K562 (cell line): ENCODE results near the gene NDUFA7. TPM values are rescaled to one million over a fixed set of nuclear protein-coding genes. Genes with fewer than 3 reads are reported as not detected.

Source experiments
- ARID1B ChIP-seq: fragments of 450-650 bp; IDR thresholded peaks from 2 replicates; pipeline ENCODE4 v1.6.1; 2016; ENCODE audit warnings: antibody characterized with exemption, mild to moderate bottlenecking, inconsistent platforms
- ELF4 ChIP-seq: fragments of 450-650 bp; formaldehyde crosslinking; IDR thresholded peaks from 2 replicates; pipeline ENCODE4 v1.4.0; 2022; ENCODE audit warnings: missing genetic modification characterization
- HDGF ChIP-seq: fragments of 450-650 bp; IDR thresholded peaks from 2 replicates; pipeline ENCODE4 v1.6.1; 2016
- IFI16 ChIP-seq: fragments of 250-450 bp; sonication (Bioruptor Pico); IDR thresholded peaks from 2 replicates; pipeline ENCODE4 v2.1.2; 2022; ENCODE audit warnings: mild to moderate bottlenecking, inconsistent platforms
- KAT2B ChIP-seq: IDR thresholded peaks from one replicate; pipeline ENCODE4 v1.6.1; 2012; ENCODE audit warnings: low read depth, mild to moderate bottlenecking, control low read depth, inconsistent platforms, low read length, moderate library complexity
- KAT7 ChIP-seq: sonication (generic); formaldehyde crosslinking; IDR thresholded peaks from 2 replicates; pipeline ENCODE4 v1.8.0; 2022; ENCODE audit warnings: missing genetic modification reagents, mild to moderate bottlenecking, borderline replicate concordance
- MTA2 ChIP-seq: fragments of 450-650 bp; IDR thresholded peaks from 2 replicates; pipeline ENCODE4 v1.6.1; 2016; ENCODE audit warnings: low read depth
- NBN ChIP-seq: fragments of 450-650 bp; IDR thresholded peaks from 2 replicates; pipeline ENCODE4 v1.6.1; 2016; ENCODE audit warnings: low read depth, mild to moderate bottlenecking
- NELFE ChIP-seq: IDR thresholded peaks from 2 replicates; pipeline ENCODE4 v1.6.1; 2011; ENCODE audit warnings: mild to moderate bottlenecking; ENCODE audit not compliant: insufficient read depth, insufficient read length
- PCBP2 ChIP-seq: fragments of 200-400 bp; formaldehyde crosslinking; IDR thresholded peaks from 2 replicates; pipeline ENCODE4 v1.6.1; 2018; ENCODE audit warnings: low read length, low read depth, mild to moderate bottlenecking, moderate library complexity; ENCODE audit not compliant: poor library complexity, severe bottlenecking
- PHB ChIP-seq: fragments of 250-450 bp; sonication (Bioruptor Pico); IDR thresholded peaks from 2 replicates; pipeline ENCODE4 v1.5.0; 2021
- RBM39 ChIP-seq: fragments of 200-400 bp; formaldehyde crosslinking; optimal IDR thresholded peaks from 2 replicates; pipeline ENCODE3; 2018; ENCODE audit warnings: low read depth, low read length
- RUNX1 ChIP-seq: sonication (generic); IDR thresholded peaks from 2 replicates; pipeline ENCODE4 v1.6.1; 2016; ENCODE audit warnings: antibody characterized with exemption, low read depth
- SNIP1 ChIP-seq: fragments of 450-650 bp; IDR thresholded peaks from 2 replicates; pipeline ENCODE4 v1.7.1; 2017; ENCODE audit warnings: low read depth, mild to moderate bottlenecking
- ZBED1 ChIP-seq: IDR thresholded peaks from 2 replicates; pipeline ENCODE4 v1.6.1; 2014
- ZNF431 ChIP-seq: sonication (generic); formaldehyde crosslinking; IDR thresholded peaks from 2 replicates; pipeline ENCODE4 v1.8.0; 2022; ENCODE audit warnings: mild to moderate bottlenecking, missing genetic modification reagents
- ZNF445 ChIP-seq: fragments of 250-450 bp; sonication (Bioruptor Pico); IDR thresholded peaks from 2 replicates; pipeline ENCODE4 v1.4.0; 2020; ENCODE audit warnings: low read depth, mild to moderate bottlenecking, moderate library complexity
- ZNF717 ChIP-seq: fragments of 250-450 bp; sonication (Bioruptor Pico); IDR thresholded peaks from 2 replicates; pipeline ENCODE4 v1.5.0; 2021
- ZNF79 ChIP-seq: fragments of 250-450 bp; sonication (Bioruptor Pico); IDR thresholded peaks from 2 replicates; pipeline ENCODE4 v1.4.0; 2020; ENCODE audit warnings: low read depth, mild to moderate bottlenecking, moderate library complexity
- ZNF830 ChIP-seq: fragments of 250-450 bp; sonication (Bioruptor Pico); IDR thresholded peaks from 2 replicates; pipeline ENCODE4 v1.5.0; 2021; ENCODE audit warnings: mild to moderate bottlenecking
- polyA plus RNA-seq, 8 experiments: library from polyadenylated mRNA; depleted of rRNA in 4 of 8; stranded (reverse) in 5 of 8; unstranded in 3 of 8; fragments of >200 nt; fragmentation: Nextera tagmentation in 2 of 8; fragmentation: Illumina TruSeq in 1 of 8; extraction: Ambion mirVana in 2 of 8; extraction: Trizol in 1 of 8; gene quantifications; 2 replicates each; pipeline versions ENCODE4 v1.2.1 to v1.2.3, GENCODE V29; 2011 to 2014; ENCODE audit warnings: inconsistent platforms in 1 of 8, missing spikeins in 1 of 8
- total RNA-seq, 7 experiments: library from RNA; depleted of rRNA in 6 of 7; stranded (reverse); fragments of >200 nt in 6 of 7; fragmentation: Illumina TruSeq in 2 of 7; extraction: Trizol in 2 of 7; gene quantifications; 2 replicates each; pipeline versions ENCODE4 v1.2.1 to v1.2.3, GENCODE V29; 2011 to 2021; ENCODE audit warnings: low replicate concordance in 1 of 7
- TF ChIP-seq, protein P1 (sequence below), 2 experiments: fragments of 450-650 bp; IDR thresholded peaks; 2 replicates each; pipeline ENCODE4 v1.6.1; 2016
- TF ChIP-seq, protein P2 (sequence below): fragments of 250-450 bp; sonication (Bioruptor Pico); IDR thresholded peaks from 2 replicates; pipeline ENCODE4 v1.4.0; 2020; ENCODE audit warnings: borderline replicate concordance
- TF ChIP-seq, protein P3 (sequence below): sonication (generic); formaldehyde crosslinking; IDR thresholded peaks from 2 replicates; pipeline ENCODE4 v1.8.1; 2023; ENCODE audit warnings: mild to moderate bottlenecking, missing genetic modification reagents
- TF ChIP-seq, protein P4 (sequence below): fragments of 250-450 bp; sonication (Bioruptor Pico); IDR thresholded peaks from 2 replicates; pipeline ENCODE4 v1.5.0; 2022; ENCODE audit warnings: mild to moderate bottlenecking

NDUFA7 gene
- total and polyA plus RNA-seq, 9 of the 15 experiments (the other 6 are each of a cell fraction or from before 2014, with no cell fraction given): 70.8 to 348 (median 142) TPM

DNA sequence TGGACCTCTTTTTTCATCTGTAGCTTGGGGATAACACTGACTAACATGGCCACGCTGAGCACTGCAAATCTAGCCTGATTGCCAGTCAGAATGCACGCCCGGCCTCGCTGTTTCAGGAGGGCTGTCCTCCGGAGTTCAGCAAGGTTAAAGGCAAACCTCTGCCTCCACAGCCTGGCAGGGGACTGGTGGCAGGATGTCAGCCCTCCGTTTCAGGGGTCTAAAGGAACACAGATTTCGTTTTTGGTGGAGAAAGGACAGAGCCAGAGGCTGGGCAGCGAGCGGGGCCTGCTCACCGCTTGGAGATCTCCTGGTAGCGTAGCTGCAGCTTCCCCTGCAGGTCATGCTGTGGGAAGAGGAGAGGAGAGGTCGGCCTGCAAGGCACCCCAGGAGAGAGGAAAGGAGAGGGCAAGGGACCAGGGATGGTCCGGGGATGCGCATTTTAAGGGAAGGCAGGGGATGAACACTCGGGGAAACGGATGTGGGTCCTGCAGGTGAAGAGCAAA lies 560 bp downstream of the NDUFA7 start (continued):
- TF ChIP-seq, protein P1, sequence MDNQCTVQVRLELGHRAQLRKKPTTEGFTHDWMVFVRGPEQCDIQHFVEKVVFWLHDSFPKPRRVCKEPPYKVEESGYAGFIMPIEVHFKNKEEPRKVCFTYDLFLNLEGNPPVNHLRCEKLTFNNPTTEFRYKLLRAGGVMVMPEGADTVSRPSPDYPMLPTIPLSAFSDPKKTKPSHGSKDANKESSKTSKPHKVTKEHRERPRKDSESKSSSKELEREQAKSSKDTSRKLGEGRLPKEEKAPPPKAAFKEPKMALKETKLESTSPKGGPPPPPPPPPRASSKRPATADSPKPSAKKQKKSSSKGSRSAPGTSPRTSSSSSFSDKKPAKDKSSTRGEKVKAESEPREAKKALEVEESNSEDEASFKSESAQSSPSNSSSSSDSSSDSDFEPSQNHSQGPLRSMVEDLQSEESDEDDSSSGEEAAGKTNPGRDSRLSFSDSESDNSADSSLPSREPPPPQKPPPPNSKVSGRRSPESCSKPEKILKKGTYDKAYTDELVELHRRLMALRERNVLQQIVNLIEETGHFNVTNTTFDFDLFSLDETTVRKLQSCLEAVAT (IDR thresholded peaks at IDR 0.05): no peak
- no peak for TF ChIP-seq RUNX1
- TF ChIP-seq ZNF445: no peak
- 0 out of 2 replicates have a peak, but pooled peaks have one; percentile 10 for TF ChIP-seq NBN
- TF ChIP-seq ZBED1: 0 out of 2 replicates have a peak, but pooled peaks have one; percentile 17
- no peak for TF ChIP-seq ZNF830 (CRISPR knock-in tag)
- TF ChIP-seq RBM39: no peak
- TF ChIP-seq, protein P2, sequence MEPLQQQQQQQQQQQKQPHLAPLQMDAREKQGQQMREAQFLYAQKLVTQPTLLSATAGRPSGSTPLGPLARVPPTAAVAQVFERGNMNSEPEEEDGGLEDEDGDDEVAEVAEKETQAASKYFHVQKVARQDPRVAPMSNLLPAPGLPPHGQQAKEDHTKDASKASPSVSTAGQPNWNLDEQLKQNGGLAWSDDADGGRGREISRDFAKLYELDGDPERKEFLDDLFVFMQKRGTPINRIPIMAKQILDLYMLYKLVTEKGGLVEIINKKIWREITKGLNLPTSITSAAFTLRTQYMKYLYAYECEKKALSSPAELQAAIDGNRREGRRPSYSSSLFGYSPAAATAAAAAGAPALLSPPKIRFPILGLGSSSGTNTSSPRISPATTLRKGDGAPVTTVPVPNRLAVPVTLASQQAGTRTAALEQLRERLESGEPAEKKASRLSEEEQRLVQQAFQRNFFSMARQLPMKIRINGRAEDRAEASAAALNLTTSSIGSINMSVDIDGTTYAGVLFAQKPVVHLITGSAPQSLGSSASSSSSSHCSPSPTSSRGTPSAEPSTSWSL (CRISPR knock-in tag): 0 out of 2 replicates have a peak, but pooled peaks have one; percentile 12
- TF ChIP-seq MTA2: no peak
- 0 out of 2 replicates have a peak, but pooled peaks have one; percentile 59 for TF ChIP-seq HDGF
- TF ChIP-seq, protein P3, sequence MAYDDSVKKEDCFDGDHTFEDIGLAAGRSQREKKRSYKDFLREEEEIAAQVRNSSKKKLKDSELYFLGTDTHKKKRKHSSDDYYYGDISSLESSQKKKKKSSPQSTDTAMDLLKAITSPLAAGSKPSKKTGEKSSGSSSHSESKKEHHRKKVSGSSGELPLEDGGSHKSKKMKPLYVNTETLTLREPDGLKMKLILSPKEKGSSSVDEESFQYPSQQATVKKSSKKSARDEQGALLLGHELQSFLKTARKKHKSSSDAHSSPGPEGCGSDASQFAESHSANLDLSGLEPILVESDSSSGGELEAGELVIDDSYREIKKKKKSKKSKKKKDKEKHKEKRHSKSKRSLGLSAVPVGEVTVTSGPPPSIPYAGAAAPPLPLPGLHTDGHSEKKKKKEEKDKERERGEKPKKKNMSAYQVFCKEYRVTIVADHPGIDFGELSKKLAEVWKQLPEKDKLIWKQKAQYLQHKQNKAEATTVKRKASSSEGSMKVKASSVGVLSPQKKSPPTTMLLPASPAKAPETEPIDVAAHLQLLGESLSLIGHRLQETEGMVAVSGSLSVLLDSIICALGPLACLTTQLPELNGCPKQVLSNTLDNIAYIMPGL (CRISPR knock-in tag): no peak
- TF ChIP-seq NELFE: no peak
- TF ChIP-seq, protein P4, sequence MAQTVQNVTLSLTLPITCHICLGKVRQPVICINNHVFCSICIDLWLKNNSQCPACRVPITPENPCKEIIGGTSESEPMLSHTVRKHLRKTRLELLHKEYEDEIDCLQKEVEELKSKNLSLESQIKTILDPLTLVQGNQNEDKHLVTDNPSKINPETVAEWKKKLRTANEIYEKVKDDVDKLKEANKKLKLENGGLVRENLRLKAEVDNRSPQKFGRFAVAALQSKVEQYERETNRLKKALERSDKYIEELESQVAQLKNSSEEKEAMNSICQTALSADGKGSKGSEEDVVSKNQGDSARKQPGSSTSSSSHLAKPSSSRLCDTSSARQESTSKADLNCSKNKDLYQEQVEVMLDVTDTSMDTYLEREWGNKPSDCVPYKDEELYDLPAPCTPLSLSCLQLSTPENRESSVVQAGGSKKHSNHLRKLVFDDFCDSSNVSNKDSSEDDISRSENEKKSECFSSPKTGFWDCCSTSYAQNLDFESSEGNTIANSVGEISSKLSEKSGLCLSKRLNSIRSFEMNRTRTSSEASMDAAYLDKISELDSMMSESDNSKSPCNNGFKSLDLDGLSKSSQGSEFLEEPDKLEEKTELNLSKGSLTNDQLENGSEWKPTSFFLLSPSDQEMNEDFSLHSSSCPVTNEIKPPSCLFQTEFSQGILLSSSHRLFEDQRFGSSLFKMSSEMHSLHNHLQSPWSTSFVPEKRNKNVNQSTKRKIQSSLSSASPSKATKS (CRISPR knock-in tag): no peak
- no peak for TF ChIP-seq ZNF431 (CRISPR knock-in tag)
- TF ChIP-seq ARID1B: no peak
- no peak for TF ChIP-seq ZNF717 (CRISPR knock-in tag)
- TF ChIP-seq KAT2B: no peak
- TF ChIP-seq IFI16 (CRISPR knock-in tag): no peak
- no peak for TF ChIP-seq PHB (CRISPR knock-in tag)
- TF ChIP-seq SNIP1: 0 out of 2 replicates have a peak, but pooled peaks have one; percentile 9
- 0 out of 2 replicates have a peak, but pooled peaks have one; percentile 14 for TF ChIP-seq ELF4 (CRISPR knock-in tag)
- TF ChIP-seq KAT7 (CRISPR knock-in tag): 0 out of 2 replicates have a peak, but pooled peaks have one; percentile 32
- TF ChIP-seq PCBP2: no peak
- no peak for TF ChIP-seq ZNF79 (CRISPR knock-in tag)
